CD1c-positive myeloid dendritic cell (primary cell): Measurements from ENCODE around the gene MAD1L1.

Experiments
- DNase-seq: peaks from one replicate; pipeline ENCODE4 v3.0.0-alpha.2; 2016; ENCODE audit errors: extremely low spot score

The MAD1L1 gene

DNA sequence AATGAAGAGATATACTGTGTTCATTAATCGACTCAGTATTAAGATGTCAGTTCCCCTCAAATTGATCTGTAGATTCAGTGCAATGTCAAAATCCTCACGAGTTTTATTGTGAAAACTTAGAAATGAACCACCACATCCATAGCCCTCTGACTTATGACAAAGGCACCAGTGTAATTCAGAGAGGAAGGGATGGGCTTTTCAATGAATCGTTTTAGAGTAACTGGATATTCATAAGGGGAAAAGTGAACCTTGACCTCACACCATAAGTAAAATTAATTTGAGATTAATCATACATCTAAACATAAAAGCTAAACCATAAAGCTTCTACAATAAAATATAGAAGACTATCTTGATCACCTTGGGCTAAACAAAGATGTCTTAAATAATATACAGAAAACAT lies 434.6 kb downstream of the MAD1L1 start:
- no peak for DNase-seq

DNA sequence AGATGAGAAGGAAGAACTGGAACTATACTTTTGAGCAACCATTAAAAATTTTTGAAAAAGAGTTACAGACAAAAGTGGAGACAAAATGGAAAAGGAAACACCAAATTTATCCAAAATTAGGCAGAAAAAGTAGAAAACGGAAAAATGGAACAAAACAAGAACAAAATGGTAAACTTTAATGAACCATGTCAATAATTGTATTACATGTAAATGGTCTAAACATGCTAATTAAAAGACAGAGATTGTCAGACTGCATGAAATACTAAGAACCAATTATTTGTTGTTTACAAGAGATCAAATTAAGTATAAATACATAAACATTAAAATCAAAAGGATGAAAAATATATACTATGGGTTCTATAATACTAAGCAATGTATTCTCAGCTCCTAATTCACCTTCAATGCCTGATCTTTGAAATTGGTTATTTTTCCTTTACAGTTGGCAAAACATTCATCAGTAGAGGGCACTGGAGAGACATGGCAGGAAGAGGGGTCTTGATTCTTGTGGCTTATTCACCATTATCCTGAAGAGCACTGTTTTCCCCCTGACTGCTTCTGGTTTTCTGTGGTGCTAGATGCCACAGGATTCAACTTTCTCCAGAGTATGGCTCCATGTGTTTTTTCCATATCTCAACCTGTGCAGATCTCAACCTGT lies 437.7 kb downstream of the MAD1L1 start:
- no peak for DNase-seq

DNA sequence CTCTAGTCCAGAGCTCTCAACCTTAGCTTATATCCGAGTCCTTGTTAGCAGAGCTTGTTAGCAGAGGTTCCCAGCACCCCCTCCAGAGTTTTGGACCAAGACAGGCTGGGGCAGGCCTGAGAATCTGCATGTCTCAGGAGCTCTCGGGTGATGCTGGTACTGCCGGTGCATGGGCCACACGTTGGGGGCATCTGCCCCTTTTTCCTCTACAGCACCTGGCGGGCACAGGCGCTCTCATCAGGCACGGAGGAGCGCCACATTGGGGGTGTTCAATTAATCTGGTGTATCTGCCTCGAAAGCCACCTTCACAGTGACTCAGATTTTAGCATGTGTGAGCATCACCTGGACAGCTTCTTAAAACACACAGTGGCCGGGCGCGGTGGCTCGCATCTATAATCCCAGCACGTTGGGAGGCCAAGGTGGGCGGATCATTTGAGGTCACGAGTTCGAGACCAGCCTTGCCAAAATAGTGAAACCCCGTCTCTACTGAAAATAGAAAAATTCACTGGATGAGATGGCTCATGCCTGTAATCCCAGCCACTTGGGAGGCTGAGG lies 445.0 kb downstream of the MAD1L1 start:
- no peak for DNase-seq

DNA sequence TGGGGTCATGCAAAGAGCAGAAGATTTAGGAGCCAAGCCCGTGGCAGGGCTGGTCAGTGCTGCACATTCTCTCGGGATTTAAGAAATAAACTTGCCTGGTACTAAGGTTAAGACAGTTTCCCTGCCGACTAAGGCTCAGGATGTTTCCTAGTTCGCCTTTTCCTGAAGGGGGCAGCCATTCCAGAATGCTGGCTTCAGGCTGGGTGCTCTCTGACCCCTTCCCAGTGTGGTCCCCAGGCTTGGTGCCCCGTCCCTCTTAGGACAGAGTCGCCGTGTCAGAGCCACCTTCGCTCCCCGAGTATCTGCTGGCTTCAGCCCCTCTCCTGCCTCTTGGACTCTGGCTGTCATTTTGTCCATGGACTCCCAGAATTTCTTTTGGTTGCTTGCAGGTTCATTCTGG lies 445.5 kb downstream of the MAD1L1 start:
- no peak for DNase-seq

DNA sequence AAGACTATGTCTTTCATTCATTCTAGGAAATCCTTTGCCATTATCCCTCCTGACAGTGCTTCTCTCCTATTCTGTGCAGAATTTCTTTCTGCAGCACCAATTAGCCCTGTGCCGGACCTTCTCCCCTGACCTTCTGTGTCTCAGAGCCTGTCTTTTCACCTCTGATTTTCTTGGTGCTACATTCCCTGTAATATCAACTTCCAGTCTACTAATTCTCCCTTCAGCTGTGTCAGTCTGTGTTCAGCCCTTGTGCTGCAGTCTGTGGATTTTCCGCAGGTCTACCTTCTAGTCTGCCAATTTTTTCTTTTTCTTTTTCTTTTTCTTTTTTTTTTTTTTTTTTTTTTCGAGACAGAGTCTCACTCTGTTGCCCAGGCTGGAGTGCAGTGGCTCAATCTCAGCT lies 446.9 kb downstream of the MAD1L1 start:
- no peak for DNase-seq

DNA sequence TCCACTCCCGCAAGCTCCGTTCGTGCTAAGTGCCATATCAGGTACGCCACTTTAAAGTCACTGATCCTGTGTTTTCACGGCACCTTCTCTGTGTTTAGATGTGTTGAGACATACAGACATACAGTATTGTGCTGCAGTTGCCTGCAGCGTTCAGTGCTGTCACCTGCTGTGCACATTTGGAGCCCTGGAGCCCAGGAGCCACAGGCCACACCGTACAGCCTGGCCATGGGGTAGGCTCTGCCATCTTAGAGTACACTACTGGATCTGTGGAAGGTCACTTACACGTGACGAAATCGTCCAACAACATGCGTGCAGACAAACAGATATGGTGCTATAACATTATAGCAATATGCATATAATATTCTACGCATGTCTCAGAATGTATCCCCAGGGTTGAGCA lies 451.4 kb downstream of the MAD1L1 start:
- no peak for DNase-seq

DNA sequence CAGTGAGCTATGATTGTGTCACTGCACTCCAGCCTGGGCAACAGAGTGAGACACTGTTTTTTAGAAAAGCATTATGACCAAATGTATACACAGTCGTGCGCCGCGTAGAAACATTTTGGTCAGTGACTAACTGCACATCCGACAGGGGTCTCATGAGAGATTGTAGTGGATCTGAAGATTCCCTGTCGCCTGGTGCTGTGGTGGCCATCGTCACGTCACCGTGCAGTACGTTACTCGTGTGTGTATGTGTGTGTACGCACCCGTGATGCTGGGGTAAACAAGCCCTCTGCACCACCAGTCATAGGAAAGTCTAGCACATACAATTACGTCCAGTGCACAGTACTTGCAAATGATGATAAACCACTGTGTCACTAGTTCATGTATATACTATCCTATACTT lies 453.3 kb downstream of the MAD1L1 start:
- DNase-seq, result no peak

DNA sequence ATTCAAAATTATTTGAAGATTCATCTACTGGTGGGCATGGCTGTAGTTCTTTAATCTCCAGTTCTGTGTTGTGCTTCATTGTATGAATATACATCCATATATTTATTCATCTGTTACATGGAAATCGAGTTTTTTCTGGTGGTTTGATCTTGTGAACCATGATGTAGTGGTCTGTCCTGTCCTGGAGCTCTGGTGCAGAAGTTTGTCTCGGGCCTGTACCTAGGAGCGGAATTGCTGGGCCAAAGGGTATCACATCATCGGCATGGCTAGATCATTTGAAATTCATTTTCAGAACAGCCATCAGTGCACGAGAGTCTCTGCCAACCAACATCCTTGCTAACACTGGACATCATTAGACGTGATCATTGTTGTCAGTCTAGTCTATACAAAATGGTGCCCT lies 455.6 kb downstream of the MAD1L1 start:
- no peak for DNase-seq

DNA sequence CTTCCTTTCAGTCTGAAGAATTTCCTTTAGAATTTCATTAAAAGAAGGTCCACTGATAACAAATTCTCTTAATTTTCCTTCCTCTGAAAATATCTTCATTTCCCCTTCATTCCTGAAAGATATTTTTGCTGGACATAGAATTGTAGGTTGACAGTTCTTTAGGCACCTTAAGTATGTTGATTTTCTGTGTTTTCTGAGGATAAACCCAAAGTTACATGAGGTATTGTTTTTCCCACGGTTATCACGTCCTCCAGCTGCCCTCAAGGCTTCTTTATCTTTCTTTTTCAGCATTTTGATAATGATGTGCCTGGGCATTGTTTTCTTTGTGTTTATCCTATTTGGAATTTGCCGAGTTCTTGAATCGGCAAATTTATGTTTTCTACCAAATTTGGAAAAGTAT lies 457.4 kb downstream of the MAD1L1 start:
- DNase-seq, result no peak

DNA sequence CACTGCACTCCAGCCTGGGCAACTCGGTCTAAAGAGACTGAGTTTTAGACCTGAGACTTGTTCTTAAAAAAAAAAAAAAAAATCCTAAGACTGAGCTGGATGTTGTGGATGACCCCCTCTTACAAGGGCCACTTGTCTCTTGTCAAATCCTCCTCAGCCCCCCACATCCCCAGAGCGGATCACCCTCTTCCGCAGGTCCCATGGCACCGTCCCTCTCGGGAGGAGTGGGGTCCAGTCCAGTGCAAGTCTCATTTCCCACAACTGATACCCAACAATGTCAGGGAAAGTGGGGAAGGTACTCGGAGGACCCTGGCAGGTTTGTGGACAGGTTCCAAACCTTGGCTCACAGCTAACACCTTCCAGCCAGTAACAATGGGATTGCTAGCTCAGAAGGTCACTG lies 462.4 kb downstream of the MAD1L1 start:
- DNase-seq, result no peak

DNA sequence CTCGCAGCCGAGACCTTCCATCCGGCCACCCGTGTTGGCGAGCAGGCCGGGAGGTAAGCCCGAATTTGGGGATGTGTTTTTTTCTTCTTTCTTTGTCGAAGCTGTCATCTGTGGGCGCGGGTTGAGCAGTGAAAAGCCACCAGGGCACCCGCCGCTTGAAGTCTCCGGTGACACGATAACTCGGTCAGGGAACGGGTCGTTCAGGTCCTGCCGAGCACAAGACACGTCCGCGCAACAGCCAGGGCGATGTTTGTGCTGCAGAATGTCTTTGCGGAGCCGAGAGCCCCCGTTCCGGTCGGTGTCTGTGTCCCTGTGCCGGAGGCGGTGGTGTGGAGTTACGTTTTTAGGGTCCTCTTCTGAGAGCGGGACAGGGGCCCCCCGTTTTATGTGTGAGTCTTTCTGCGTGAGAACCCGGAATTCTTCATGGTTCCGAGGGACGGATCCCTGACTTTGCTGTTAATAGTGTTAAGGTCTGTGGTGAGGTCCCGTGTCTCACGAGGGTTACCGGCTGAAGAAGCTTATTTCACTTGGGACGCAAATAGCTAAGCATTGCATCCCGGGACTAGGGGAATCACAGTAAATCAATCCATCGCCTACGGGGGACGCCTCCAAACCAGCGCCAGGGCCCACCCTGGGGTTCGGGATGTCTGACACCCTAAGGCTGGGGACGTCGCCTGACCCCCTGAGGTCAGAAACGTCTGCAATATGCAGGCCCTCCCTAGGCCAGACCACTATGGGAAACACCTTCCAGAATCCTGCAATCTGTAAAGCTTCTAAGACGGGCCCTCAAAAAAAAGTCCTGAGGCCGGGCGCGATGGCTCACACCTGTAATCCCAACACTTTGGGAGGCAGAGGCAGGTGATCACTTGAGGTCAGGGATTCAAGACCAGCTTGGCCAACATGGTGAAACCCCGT lies 463.2 kb downstream of the MAD1L1 start:
- DNase-seq, result no peak

DNA sequence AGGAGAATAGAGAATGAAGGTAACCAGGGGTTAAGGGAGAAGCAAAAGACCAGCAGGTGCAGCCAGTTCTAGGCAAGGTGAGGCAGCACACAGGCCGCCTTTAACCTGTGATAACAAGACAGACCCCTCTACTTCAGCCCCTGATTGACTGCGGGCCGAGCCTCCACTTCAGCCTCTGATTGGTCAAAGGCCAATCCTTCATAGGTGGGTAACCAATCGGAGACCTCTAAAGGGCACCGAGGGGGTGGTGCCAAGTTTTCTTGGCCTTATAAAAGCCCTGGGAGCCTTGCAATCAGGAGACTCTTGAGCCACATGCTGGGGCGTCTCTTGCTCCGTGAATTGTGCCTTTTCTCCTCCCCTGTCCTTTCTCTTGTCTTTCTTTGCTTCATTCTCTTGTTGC lies 463.9 kb downstream of the MAD1L1 start:
- DNase-seq, result no peak

DNA sequence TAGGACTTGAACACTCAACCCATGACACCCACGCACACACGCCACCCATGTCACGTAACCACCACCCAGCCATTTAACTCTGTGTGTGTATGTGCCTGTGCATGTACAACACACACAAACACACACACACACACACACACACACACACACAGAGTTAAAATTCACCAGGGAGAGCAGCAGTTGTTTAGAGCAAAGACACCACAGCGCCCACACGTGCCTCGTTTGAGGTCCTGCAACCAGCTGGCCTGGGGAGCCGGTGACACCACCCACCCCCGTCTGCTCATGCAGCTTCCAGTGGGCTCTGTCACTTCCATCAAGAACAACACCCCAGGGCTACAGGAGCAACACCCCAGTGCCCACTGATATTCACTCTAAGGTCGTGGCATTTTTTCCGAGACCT lies 465.2 kb downstream of the MAD1L1 start:
- DNase-seq, result no peak
